HG02759 (cell line): ENCODE results near the gene FBXW11.

Source experiments
- ATAC-seq: cut with Tn5 transposase; IDR thresholded peaks from one replicate; pipeline ENCODE4 v1.9.1; 2021; ENCODE audit warnings: mild to moderate bottlenecking, moderate library complexity; ENCODE audit not compliant: unreplicated experiment

FBXW11 gene

GRCh38 chr5:171846323-171846722 is 160.1 kb downstream of the FBXW11 start:
- no peak for ATAC-seq

- no peak for ATAC-seq
These were observed 160.6 kb downstream of the FBXW11 start for GRCh38 chr5:171845857-171846256.

- no peak for ATAC-seq
These were observed 161.3 kb downstream of the FBXW11 start for GRCh38 chr5:171845040-171845630.

GRCh38 chr5:171842777-171843328 is 163.6 kb downstream of the FBXW11 start:
- ATAC-seq, result no peak

GRCh38 chr5:171841984-171842776 is 164.3 kb downstream of the FBXW11 start:
- ATAC-seq, result no peak

- no peak for ATAC-seq
These were observed 165.5 kb downstream of the FBXW11 start for GRCh38 chr5:171840711-171841522.

GRCh38 chr5:171840066-171840465 is 166.4 kb downstream of the FBXW11 start:
- no peak for ATAC-seq

- ATAC-seq, result no peak
These were observed 167.3 kb downstream of the FBXW11 start for GRCh38 chr5:171839112-171839511.

GRCh38 chr5:171838066-171838465 is 168.4 kb downstream of the FBXW11 start:
- ATAC-seq, result no peak

GRCh38 chr5:171837522-171837921 is 168.9 kb downstream of the FBXW11 start:
- ATAC-seq, result no peak

GRCh38 chr5:171835066-171835465 is 171.4 kb downstream of the FBXW11 start:
- ATAC-seq, result no peak

- ATAC-seq, result no peak
These were observed 172.0 kb downstream of the FBXW11 start for GRCh38 chr5:171834461-171834860.

GRCh38 chr5:171832775-171833174 is 173.7 kb downstream of the FBXW11 start:
- ATAC-seq, result no peak

- ATAC-seq, result no peak
These were observed 175.8 kb downstream of the FBXW11 start for GRCh38 chr5:171830686-171831085.

GRCh38 chr5:171827162-171827561 is 179.3 kb downstream of the FBXW11 start:
- ATAC-seq, result no peak

GRCh38 chr5:171826132-171826531 is 180.3 kb downstream of the FBXW11 start:
- ATAC-seq, result no peak

GRCh38 chr5:171825051-171825450 is 181.4 kb downstream of the FBXW11 start:
- no peak for ATAC-seq

- ATAC-seq, result no peak
These were observed 183.2 kb downstream of the FBXW11 start for GRCh38 chr5:171823269-171823668.

- ATAC-seq, result no peak
These were observed 185.2 kb downstream of the FBXW11 start for GRCh38 chr5:171821286-171821685.

GRCh38 chr5:171820561-171820960 is 185.9 kb downstream of the FBXW11 start:
- ATAC-seq, result no peak

GRCh38 chr5:171816666-171817065 is 189.8 kb downstream of the FBXW11 start:
- no peak for ATAC-seq
